Subcutaneous adipose tissue (tissue), 4 donors: ENCODE data around the gene TNFRSF21. TPM values are rescaled to one million over a fixed set of nuclear protein-coding genes. Genes with fewer than 3 reads are reported as not detected.

Experiments
- total RNA-seq, 4 donors: library from RNA; depleted of rRNA; stranded (reverse); fragments of >200 nt; gene quantifications; one replicate each; pipeline ENCODE4 v1.1.0, GENCODE V29; 2016
- TF ChIP-seq, protein P1 (sequence below): fragments of 450-650 bp; IDR thresholded peaks from one replicate; pipeline ENCODE4 v1.5.1; 2016; ENCODE audit warnings: low read depth, mild to moderate bottlenecking, control low read depth, antibody characterized with exemption, moderate library complexity

TNFRSF21 gene
- total RNA-seq, 4 donors from 2014 or later = 11.7 to 42.0 (median 20.1) TPM

DNA sequence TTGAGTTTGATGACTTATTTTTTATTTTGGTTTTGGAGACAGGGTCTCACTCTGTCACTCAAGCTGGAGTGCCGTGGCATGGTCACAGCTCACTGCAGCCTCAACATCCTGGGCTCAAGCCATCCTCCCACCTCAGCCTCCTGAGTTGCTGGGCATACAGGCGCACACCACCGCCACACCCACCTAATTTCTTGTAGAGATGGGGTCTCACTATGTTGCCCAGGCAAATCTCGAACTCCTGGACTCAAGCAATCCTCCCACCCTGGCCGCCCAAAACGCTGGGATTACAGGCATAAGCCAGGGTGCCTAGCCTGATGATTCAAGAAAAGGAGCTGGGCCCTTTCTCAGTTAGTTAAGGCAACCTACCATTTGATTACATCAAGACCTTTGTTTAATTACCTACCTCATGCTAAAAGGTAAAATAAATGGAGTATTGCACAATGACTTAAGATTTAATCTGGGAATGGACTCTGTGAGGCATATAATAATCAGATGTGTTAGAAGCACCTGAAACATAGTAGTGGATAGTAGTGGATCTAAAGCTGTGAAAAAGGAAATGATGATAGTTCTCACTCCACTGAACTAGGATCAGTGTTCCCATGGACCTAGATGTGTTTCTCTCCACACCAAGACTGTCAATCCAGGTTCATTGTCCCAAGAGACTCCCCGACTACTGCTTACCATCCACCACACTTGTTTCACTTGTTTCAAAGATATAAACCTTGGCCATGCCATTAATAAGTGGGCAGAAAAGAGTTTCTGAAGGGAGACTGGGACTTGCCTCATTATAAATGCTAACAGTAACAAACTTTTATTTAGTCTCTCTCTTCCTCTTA is 2.1 kb downstream of the TNFRSF21 start:
- TF ChIP-seq, protein P1, sequence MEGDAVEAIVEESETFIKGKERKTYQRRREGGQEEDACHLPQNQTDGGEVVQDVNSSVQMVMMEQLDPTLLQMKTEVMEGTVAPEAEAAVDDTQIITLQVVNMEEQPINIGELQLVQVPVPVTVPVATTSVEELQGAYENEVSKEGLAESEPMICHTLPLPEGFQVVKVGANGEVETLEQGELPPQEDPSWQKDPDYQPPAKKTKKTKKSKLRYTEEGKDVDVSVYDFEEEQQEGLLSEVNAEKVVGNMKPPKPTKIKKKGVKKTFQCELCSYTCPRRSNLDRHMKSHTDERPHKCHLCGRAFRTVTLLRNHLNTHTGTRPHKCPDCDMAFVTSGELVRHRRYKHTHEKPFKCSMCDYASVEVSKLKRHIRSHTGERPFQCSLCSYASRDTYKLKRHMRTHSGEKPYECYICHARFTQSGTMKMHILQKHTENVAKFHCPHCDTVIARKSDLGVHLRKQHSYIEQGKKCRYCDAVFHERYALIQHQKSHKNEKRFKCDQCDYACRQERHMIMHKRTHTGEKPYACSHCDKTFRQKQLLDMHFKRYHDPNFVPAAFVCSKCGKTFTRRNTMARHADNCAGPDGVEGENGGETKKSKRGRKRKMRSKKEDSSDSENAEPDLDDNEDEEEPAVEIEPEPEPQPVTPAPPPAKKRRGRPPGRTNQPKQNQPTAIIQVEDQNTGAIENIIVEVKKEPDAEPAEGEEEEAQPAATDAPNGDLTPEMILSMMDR = no peak

DNA sequence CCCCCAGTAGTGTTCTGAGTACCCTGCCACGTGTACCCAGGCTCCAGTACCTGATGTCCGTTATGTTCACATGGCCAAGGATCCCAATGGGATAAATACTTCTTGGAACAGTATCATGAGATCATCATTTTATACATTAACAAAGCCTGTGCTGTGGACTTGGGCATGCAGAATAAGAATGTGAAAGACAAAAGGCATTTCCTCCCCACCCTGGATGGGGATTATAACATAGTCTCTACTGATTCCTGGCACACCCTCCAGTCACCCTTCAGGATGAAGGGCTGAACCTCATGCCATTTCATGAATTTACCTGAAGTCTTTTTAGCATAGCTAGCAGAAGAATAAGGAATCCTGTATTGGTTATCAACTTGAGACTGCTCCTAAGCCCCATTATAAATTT is 2.8 kb downstream of the TNFRSF21 start:
- TF ChIP-seq, protein P1 = no peak

DNA sequence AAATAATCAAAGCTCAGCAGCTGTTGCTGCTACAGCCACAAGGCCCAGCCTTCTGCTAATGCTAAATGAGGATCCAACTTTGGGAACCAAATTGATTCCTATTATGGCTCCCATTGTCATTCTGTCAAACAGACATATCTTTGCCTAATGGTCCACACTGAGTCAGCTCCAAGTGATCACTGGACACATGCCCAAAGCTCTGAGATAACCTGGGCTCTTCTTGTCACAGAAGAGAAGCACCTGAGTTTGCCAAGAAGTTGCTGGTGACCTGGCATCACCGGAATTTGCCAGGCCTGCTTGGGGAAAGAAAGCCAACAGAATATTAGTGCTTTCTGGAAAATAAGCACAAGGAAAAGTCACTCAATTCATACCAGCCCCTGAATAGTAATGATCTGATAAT is 5.8 kb downstream of the TNFRSF21 start:
- TF ChIP-seq, protein P1 = no peak

DNA sequence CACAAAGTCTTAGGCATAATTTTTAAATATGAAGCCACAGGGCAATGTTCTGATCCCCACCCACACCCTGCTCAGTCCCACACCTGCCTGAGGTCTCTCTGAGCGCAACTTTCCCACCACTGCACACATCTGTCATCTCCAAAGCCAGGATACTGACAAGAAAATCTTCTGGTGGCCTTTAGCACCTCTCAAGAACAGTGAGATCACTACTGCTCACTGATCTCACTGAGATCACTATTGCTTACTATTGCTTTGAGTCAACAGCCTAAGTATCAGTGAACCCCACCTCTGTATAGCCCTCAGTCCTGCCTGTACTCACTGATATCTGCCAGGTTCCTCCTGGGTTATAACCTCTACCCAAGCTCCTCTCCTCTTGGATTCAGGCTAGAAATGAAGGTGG is 6.4 kb downstream of the TNFRSF21 start:
- TF ChIP-seq, protein P1 = no peak

DNA sequence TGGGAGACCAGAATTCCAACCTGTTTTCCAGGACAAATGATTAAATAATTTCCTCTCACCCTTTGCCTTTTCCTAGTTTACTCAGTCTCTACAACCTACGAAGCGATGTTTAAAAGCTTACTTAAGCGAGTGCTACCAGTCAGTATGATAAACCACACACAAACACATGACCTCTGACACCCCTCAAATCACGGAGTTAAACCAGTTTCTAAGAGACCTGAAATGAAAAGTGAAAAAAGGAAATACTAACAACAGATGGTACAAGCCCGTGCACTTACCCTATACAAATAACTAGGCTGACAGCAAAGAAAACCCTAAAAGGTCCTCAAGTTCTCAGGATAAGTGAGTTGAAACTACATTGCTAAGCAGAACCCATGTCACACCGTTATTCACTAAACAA is 7.7 kb downstream of the TNFRSF21 start:
- TF ChIP-seq, protein P1 = no peak

DNA sequence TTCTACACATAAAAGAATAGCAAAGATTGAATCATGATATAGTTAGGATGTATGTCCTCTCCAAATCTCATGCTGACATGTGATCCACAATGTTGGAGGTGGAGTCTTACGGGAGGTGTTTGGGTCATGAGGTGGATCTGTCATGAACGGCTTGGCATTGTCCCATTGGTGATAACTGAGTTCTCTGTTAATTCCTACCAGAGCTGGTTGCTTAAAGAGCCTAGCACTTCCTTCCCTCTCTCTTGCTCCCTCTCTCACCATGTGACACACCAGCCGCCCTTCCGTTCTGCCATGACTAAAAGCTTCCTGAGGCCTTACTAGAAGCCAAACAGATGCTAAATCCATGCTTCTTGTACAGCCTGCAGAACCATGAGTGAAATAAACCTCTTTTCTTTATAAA is 8.3 kb downstream of the TNFRSF21 start:
- TF ChIP-seq, protein P1 = no peak

DNA sequence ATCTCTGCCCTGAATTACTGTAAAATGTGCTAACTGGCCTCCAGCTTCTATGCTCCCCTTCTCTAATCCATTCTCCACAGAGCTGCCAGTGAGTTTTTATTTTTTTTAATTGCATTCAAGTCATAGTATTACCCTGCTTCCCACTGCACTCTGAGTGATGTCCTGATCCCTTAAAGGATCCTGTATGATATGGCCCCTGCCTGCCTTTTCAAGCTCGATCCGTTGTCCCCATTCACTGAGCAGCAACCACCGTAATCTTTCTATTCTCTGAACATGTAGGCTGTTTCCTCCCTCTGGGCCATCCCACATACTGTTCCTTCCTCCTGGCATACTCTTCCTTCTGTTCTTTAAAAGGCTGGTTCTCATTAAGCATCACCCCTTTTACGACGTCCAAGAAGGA is 9.3 kb downstream of the TNFRSF21 start:
- TF ChIP-seq, protein P1 = no peak
